ENCODE results near the gene TBC1D22A.

Gene TBC1D22A

GRCh38 chr22:47069270-47069669, 306.8 kb downstream of the TBC1D22A start:
- no peak for DNase-seq
- TF ChIP-seq CTCF (IDR thresholded peaks at IDR 0.05; ENCODE audit: low read depth, low read length, missing control alignments): no peak
- in situ Hi-C loops (cut with HindIII; ENCODE audit: low pct_ligation_motif_present, low sequenced_read_pairs): no loop called here
- Histone ChIP-seq H3K27ac (no peak overlapping the region), H3K36me3 (replicated peaks) (no peaks in the 10 kb centered on the region), H3K4me3 (ENCODE audit: low read depth, low read length) (no peak overlapping the region), H3K27me3 (replicated peaks) (no peaks in the 10 kb centered on the region)

- H3K4me3 ChIP-seq (ENCODE audit: low read depth, low read length): no peak overlapping the region
- no peaks in the 10 kb centered on the region for H3K36me3 ChIP-seq (replicated peaks)
- no peak for TF ChIP-seq CTCF (IDR thresholded peaks at IDR 0.05; ENCODE audit: low read depth, low read length, missing control alignments)
- no peak for DNase-seq
- no peaks in the 10 kb centered on the region for H3K27me3 ChIP-seq (replicated peaks)
- in situ Hi-C loops (cut with HindIII; ENCODE audit: low pct_ligation_motif_present, low sequenced_read_pairs): no loop called here
- H3K27ac ChIP-seq: no peak overlapping the region
These were observed 308.8 kb downstream of the TBC1D22A start for GRCh38 chr22:47071078-47071806.

- Histone ChIP-seq H3K36me3 (replicated peaks) (no peaks in the 10 kb centered on the region), H3K4me3 (ENCODE audit: low read depth, low read length) (no peak overlapping the region), H3K27me3 (replicated peaks) (no peaks in the 10 kb centered on the region), H3K27ac (no peak overlapping the region)
- TF ChIP-seq CTCF (IDR thresholded peaks at IDR 0.05; ENCODE audit: low read depth, low read length, missing control alignments): no peak
- in situ Hi-C loops (cut with HindIII; ENCODE audit: low pct_ligation_motif_present, low sequenced_read_pairs): no loop called here
- DNase-seq: no peak
These were observed 309.6 kb downstream of the TBC1D22A start for GRCh38 chr22:47071807-47072641.

- no peak for DNase-seq
- Histone ChIP-seq H3K4me3 (ENCODE audit: low read depth, low read length) (no peak overlapping the region), H3K27ac (no peak overlapping the region), H3K27me3 (replicated peaks) (no peaks in the 10 kb centered on the region), H3K36me3 (replicated peaks) (no peaks in the 10 kb centered on the region)
- in situ Hi-C loops (cut with HindIII; ENCODE audit: low pct_ligation_motif_present, low sequenced_read_pairs): no loop called here
- TF ChIP-seq CTCF (IDR thresholded peaks at IDR 0.05; ENCODE audit: low read depth, low read length, missing control alignments): no peak
These were observed 310.2 kb downstream of the TBC1D22A start for GRCh38 chr22:47072642-47072967.

- Histone ChIP-seq H3K27me3 (replicated peaks) (no peaks in the 10 kb centered on the region), H3K4me3 (ENCODE audit: low read depth, low read length) (no peak overlapping the region), H3K36me3 (replicated peaks) (no peaks in the 10 kb centered on the region), H3K27ac (no peak overlapping the region)
- DNase-seq: no peak
- in situ Hi-C loops (cut with HindIII; ENCODE audit: low pct_ligation_motif_present, low sequenced_read_pairs): no loop called here
- no peak for TF ChIP-seq CTCF (IDR thresholded peaks at IDR 0.05; ENCODE audit: low read depth, low read length, missing control alignments)
These were observed 310.6 kb downstream of the TBC1D22A start for GRCh38 chr22:47073075-47073474.
